HepG2 (cell line): ENCODE data around the gene FMOD. TPM values are rescaled to one million over a fixed set of nuclear protein-coding genes. Genes with fewer than 3 reads are reported as not detected.
"Not testable (repeated sequence)": the region's sequence is repeated elsewhere in the genome, so short reads cannot be mapped to it uniquely, and the experiment has no call there.

ENCODE experiments used
- ATAC-seq: fragments of 200-7000 bp; cut with Tn5 transposase; 3 replicates; pipeline ENCODE4 v1.9.1; 2020; ENCODE audit warnings: mild to moderate bottlenecking, moderate library complexity
- BruUV-seq: library from RNA; stranded (reverse); fragments of 400-500 nt; replicated peaks from 2 replicates; lab custom pipeline; 2021; lab: Mats Ljungman, UMichigan
- CTCF ChIA-PET: fragments of 300-600 bp; formaldehyde crosslinking; extraction: SDS; loops from one replicate; lab custom pipeline; 2021; ENCODE audit warnings: low total read pairs, inconsistent platforms, low intra/inter-chr PET ratio; lab: Yijun Ruan, JAX
- POLR2A ChIA-PET: fragments of 350-600 bp; sonication (Branson Sonifier 250); formaldehyde crosslinking; loops from one replicate; lab custom pipeline; 2020; ENCODE audit warnings: antibody characterized with exemption, inconsistent platforms; lab: Yijun Ruan, JAX
- DNase-seq: peaks from one replicate; pipeline ENCODE4 v3.0.0-alpha.2; 2015; ENCODE audit warnings: low spot score
- FAIRE-seq: peaks from 3 replicates; lab custom pipeline; 2011; peaks lifted over from hg19 to GRCh38; lab: Jason Lieb, UNC
- H2AFZ ChIP-seq: one replicate; pipeline ENCODE4 v1.6.1; 2011; ENCODE audit warnings: low read length, inconsistent platforms
- H3K27ac ChIP-seq: fragments of 300-600 bp; 3 replicates; pipeline ENCODE4 v1.8.0; 2011; ENCODE audit warnings: mixed run types, mild to moderate bottlenecking, mixed read lengths, low read length, inconsistent platforms; ENCODE audit not compliant: insufficient read depth; ENCODE audit errors: extremely low read length
- H3K27me3 ChIP-seq, 2 experiments: fragments of 200-600 bp in 1 of 2; 2 replicates in 1 of 2; 3 replicates in 1 of 2; pipeline versions ENCODE4 v1.6.0 to v1.8.0; 2011; ENCODE audit warnings: low read length in 2 of 2, mild to moderate bottlenecking in 2 of 2, moderate library complexity in 2 of 2, inconsistent platforms in 1 of 2; ENCODE audit not compliant: insufficient read depth in 2 of 2, control insufficient read depth in 1 of 2
- H3K36me3 ChIP-seq, 2 experiments: fragments of 200-600 bp in 1 of 2; replicated peaks in 1 of 2; 2 replicates in 1 of 2; 3 replicates in 1 of 2; pipeline versions ENCODE4 v1.5.1 to v1.8.0; 2011; ENCODE audit warnings: low read length in 2 of 2, inconsistent platforms in 1 of 2; ENCODE audit not compliant: insufficient read depth in 2 of 2, control insufficient read depth in 1 of 2
- H3K4me1 ChIP-seq: 2 replicates; pipeline ENCODE4 v1.5.1; 2012; ENCODE audit warnings: low read length, inconsistent platforms; ENCODE audit not compliant: insufficient read depth
- H3K4me2 ChIP-seq: 2 replicates; pipeline ENCODE4 v1.6.0; 2011; ENCODE audit warnings: low read depth, low read length, inconsistent platforms
- H3K4me3 ChIP-seq, 3 experiments: fragments of 200-600 bp in 1 of 3; sonication (generic), shearing (Covaris generic) in 1 of 3; replicated peaks in 1 of 3; 2 replicates each; pipeline ENCODE4 v1.5.1; 2011 to 2016; ENCODE audit warnings: low read length in 3 of 3, inconsistent platforms in 2 of 3, low read depth in 2 of 3, mild to moderate bottlenecking in 2 of 3, control low read depth in 1 of 3, mixed read lengths in 1 of 3; ENCODE audit not compliant: insufficient read depth in 1 of 3
- H3K79me2 ChIP-seq: one replicate; pipeline ENCODE4 v1.6.1; 2011; ENCODE audit warnings: low read length, inconsistent platforms; ENCODE audit not compliant: insufficient read depth
- H3K9ac ChIP-seq: 2 replicates; pipeline ENCODE4 v1.6.0; 2011; ENCODE audit warnings: mild to moderate bottlenecking, low read depth, low read length, inconsistent platforms; ENCODE audit not compliant: insufficient read depth
- H3K9me3 ChIP-seq: 2 replicates; pipeline ENCODE4 v1.5.1; 2012; ENCODE audit warnings: mild to moderate bottlenecking, low read length
- H4K20me1 ChIP-seq: 2 replicates; pipeline ENCODE4 v1.6.0; 2011; ENCODE audit warnings: inconsistent platforms, mild to moderate bottlenecking, low read length, moderate library complexity; ENCODE audit not compliant: insufficient read depth
- CENPX ChIP-seq: sonication (generic); formaldehyde crosslinking; IDR thresholded peaks from 2 replicates; pipeline ENCODE4 v1.9.0; 2021; ENCODE audit warnings: mild to moderate bottlenecking, missing genetic modification reagents, moderate library complexity
- SALL2 ChIP-seq: sonication (generic); formaldehyde crosslinking; IDR thresholded peaks from 2 replicates; pipeline ENCODE4 v1.8.1; 2023; ENCODE audit warnings: mild to moderate bottlenecking, missing genetic modification reagents, inconsistent platforms
- SIX4 ChIP-seq: sonication (generic); formaldehyde crosslinking; IDR thresholded peaks from 2 replicates; pipeline ENCODE4 v1.4.0; 2020; ENCODE audit warnings: missing genetic modification reagents
- ZNF138 ChIP-seq: sonication (generic); formaldehyde crosslinking; IDR thresholded peaks from 2 replicates; pipeline ENCODE4 v1.5.0; 2020; ENCODE audit warnings: mild to moderate bottlenecking, low read depth, missing genetic modification reagents
- ZNF782 ChIP-seq: sonication (generic); formaldehyde crosslinking; IDR thresholded peaks from 2 replicates; pipeline ENCODE4 v1.4.0; 2020; ENCODE audit warnings: missing genetic modification reagents, mild to moderate bottlenecking, borderline replicate concordance
- WGBS: methylation state at CpG from one replicate; pipeline ENCODE4 v1.1.6; 2017; ENCODE audit warnings: low lambda C conversion rate; 5-methylcytosine and 5-hydroxymethylcytosine counted together
- in situ Hi-C: cut with HindIII; loops from 2 replicates; pipeline ENCODE4 v1.10.0; 2017; ENCODE audit warnings: low pct_unique_long_range_greater_than_20kb; ENCODE audit not compliant: extremely low pct_ligation_motif_present
- intact Hi-C: fragments of 100-400 bp; cut with micrococcal nuclease; formaldehyde crosslinking; loops from one replicate; pipeline ENCODE4 v1.10.0; 2022; ENCODE audit not compliant: unreplicated experiment
- polyA plus RNA-seq, 8 experiments: library from polyadenylated mRNA; depleted of rRNA in 3 of 8; stranded (reverse) in 7 of 8; unstranded in 1 of 8; fragments of >200 nt; fragmentation: Illumina TruSeq in 4 of 8; extraction: Trizol in 4 of 8; gene quantifications; 2 replicates each; pipeline versions ENCODE4 v1.2.1 to v1.2.3, GENCODE V29; 2011 to 2016; ENCODE audit warnings: low read depth in 4 of 8, missing spikeins in 1 of 8, mixed read lengths in 1 of 8; ENCODE audit not compliant: insufficient read depth in 1 of 8
- total RNA-seq, 5 experiments: library from RNA; depleted of rRNA; stranded (reverse); fragments of >200 nt; fragmentation: Illumina TruSeq; extraction: Trizol; gene quantifications; 2 replicates each; pipeline ENCODE4 v1.2.3, GENCODE V29; 2016; ENCODE audit warnings: low read depth in 1 of 5
- TF ChIP-seq, protein P1 (sequence below): sonication (generic); formaldehyde crosslinking; conservative IDR thresholded peaks from 2 replicates; pipeline ENCODE4 v1.4.0; 2020; ENCODE audit warnings: missing genetic modification reagents
- TF ChIP-seq, protein P2 (sequence below): sonication (generic); formaldehyde crosslinking; conservative IDR thresholded peaks from 2 replicates; pipeline ENCODE4 v1.8.0; 2022; ENCODE audit warnings: mild to moderate bottlenecking, moderate library complexity, missing genetic modification reagents

The FMOD gene
- total and polyA plus RNA-seq, 2 of the 13 experiments (the other 11 are each of a cell fraction or from before 2014, with no cell fraction given) = 0.08 TPM; not detected in 1

DNA sequence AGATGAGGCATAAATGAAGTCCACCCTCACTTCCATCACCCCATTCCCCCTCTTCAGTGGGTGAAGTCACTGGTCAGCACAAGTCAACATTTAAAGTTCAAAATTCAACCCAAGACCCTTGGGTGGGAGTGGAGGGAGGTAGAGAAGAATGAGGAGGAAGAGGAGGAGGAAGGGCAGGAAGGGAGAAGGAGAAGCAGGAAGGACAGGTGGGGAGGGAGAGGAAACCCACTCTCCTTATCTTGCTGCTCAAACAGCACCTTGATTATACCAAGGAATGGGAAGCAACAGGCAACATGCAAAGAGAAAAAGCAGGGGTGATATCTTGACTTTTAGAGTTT lies 49.6 kb downstream of the FMOD start (continued):
- TF ChIP-seq, protein P1, sequence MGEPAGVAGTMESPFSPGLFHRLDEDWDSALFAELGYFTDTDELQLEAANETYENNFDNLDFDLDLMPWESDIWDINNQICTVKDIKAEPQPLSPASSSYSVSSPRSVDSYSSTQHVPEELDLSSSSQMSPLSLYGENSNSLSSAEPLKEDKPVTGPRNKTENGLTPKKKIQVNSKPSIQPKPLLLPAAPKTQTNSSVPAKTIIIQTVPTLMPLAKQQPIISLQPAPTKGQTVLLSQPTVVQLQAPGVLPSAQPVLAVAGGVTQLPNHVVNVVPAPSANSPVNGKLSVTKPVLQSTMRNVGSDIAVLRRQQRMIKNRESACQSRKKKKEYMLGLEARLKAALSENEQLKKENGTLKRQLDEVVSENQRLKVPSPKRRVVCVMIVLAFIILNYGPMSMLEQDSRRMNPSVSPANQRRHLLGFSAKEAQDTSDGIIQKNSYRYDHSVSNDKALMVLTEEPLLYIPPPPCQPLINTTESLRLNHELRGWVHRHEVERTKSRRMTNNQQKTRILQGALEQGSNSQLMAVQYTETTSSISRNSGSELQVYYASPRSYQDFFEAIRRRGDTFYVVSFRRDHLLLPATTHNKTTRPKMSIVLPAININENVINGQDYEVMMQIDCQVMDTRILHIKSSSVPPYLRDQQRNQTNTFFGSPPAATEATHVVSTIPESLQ (CRISPR knock-in tag) = no peak

DNA sequence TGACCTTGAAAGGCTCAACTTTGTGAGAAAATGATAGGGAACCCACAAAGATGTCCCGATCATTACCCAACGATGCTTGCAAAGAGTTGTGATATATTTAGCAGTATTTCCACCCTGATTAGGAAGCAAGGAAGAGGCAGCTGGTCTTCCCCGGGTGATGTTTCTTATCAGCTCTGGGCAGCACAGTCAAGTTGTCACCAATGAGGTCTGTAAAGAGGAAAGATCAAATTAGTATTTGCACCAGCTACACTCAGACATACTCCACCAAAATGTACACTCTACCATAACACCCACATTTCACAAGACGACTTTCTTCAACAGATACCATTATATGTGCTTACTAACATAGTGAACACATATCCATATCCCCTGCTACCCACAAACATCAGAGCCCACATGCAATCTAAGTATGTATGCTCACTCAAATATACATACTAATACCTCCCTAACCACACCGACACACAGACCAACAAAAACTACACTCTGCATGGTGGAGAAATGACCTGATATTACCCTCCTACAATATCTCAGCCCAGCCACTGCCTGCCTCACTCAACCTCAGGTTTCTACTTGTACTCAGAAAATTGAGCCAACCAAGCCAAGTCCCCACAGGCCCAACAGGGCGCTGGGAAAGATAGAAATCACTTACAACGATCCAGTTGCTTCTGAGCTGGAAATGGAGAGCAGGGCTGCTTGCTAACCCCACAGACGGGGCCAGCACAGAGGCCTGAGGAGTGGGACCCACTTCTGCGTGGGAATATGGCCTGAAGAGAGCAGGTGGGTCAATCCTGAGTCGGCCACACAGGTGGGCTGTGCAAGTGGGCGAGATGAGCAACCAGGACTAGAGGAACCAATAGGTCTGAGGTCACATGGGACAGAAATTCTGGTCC lies 50.2 kb downstream of the FMOD start:
- Histone ChIP-seq H3K36me3 (no peaks in the 10 kb centered on the region), H3K27me3 (peaks cover 0 to 38% of the 10 kb centered on the region in 2 experiments; a peak in 4 of 5 replicates), H3K4me1 (peaks cover 25% of the 10 kb centered on the region), H3K79me2 (no peaks in the 10 kb centered on the region), H4K20me1 (no peaks in the 10 kb centered on the region), H3K4me2 (no peak overlapping the region), H2AFZ (no peak overlapping the region), H3K9me3 (no peaks in the 10 kb centered on the region), H3K9ac (no peak overlapping the region), H3K27ac (no peak overlapping the region), H3K4me3 (no peak overlapping the region)
- ATAC-seq = no peak
- no peak for DNase-seq
- ChIA-PET CTCF (no interaction called here), POLR2A (no interaction called here)
- 18% methylated on average over 11 of the region's 11 CpGs for WGBS
- no TSS peak for BruUV-seq
- TF ChIP-seq ZNF138 (CRISPR knock-in tag) (no peak), CENPX (no peak), SIX4 (CRISPR knock-in tag) (no peak), SALL2 (CRISPR knock-in tag) (no peak), ZNF782 (CRISPR knock-in tag) (no peak)
- TF ChIP-seq, protein P2, sequence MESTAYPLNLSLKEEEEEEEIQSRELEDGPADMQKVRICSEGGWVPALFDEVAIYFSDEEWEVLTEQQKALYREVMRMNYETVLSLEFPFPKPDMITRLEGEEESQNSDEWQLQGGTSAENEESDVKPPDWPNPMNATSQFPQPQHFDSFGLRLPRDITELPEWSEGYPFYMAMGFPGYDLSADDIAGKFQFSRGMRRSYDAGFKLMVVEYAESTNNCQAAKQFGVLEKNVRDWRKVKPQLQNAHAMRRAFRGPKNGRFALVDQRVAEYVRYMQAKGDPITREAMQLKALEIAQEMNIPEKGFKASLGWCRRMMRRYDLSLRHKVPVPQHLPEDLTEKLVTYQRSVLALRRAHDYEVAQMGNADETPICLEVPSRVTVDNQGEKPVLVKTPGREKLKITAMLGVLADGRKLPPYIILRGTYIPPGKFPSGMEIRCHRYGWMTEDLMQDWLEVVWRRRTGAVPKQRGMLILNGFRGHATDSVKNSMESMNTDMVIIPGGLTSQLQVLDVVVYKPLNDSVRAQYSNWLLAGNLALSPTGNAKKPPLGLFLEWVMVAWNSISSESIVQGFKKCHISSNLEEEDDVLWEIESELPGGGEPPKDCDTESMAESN (CRISPR knock-in tag) = no peak
- in situ Hi-C loops = no loop called here
- FAIRE-seq = no peak
- intact Hi-C loops = no loop called here

GRCh38 chr1:203299719-203300429 lies 51.0 kb downstream of the FMOD start:
- H3K27me3 ChIP-seq = peaks cover 0 to 39% of the 10 kb centered on the region in 2 experiments; a peak in 4 of 5 replicates
- H3K79me2 ChIP-seq, H3K36me3 ChIP-seq, H3K4me2 ChIP-seq, POLR2A ChIA-PET, H3K9ac ChIP-seq, H3K9me3 ChIP-seq, CTCF ChIA-PET, intact Hi-C loops, H3K27ac ChIP-seq, in situ Hi-C loops, BruUV-seq, ATAC-seq, H3K4me3 ChIP-seq, H4K20me1 ChIP-seq, DNase-seq, FAIRE-seq, H2AFZ ChIP-seq: not testable (repeated sequence)
- H3K4me1 ChIP-seq = peaks cover 23% of the 10 kb centered on the region
- WGBS = 37% methylated on average over 8 of the region's 8 CpGs
